GM18508 (cell line): ENCODE measurements around the gene BIRC2.
"Not testable (repeated sequence)": the region's sequence is repeated elsewhere in the genome, so short reads cannot be mapped to it uniquely, and the experiment has no call there.

Source experiments
- ATAC-seq: cut with Tn5 transposase; IDR thresholded peaks from one replicate; pipeline ENCODE4 v1.9.1; 2021; ENCODE audit warnings: moderate number of reproducible peaks; ENCODE audit not compliant: insufficient read depth, unreplicated experiment

The BIRC2 gene

GRCh38 chr11:102346748-102347461 lies at the start of gene BIRC2:
Gene BIRC2, plus strand, starts transcription at chr11:102347214. Its CDS starts 2,641 bp downstream, at chr11:102349855.
- peak; percentile 44 for ATAC-seq

GRCh38 chr11:102300837-102301236 lies 46.2 kb upstream of the BIRC2 start:
- ATAC-seq, result not testable (repeated sequence)

- ATAC-seq, result no peak
Measured at GRCh38 chr11:102302241-102302640, 44.8 kb upstream of the BIRC2 start.

- no peak for ATAC-seq
Measured at GRCh38 chr11:102304686-102305085, 42.3 kb upstream of the BIRC2 start.

- ATAC-seq, result no peak
Measured at GRCh38 chr11:102305352-102306047, 41.5 kb upstream of the BIRC2 start.

- no peak for ATAC-seq
Measured at GRCh38 chr11:102306048-102306597, 40.9 kb upstream of the BIRC2 start.

GRCh38 chr11:102306817-102307726 lies 39.9 kb upstream of the BIRC2 start:
- no peak for ATAC-seq

GRCh38 chr11:102307727-102308038 lies 39.3 kb upstream of the BIRC2 start:
- ATAC-seq, result no peak

- ATAC-seq, result no peak
Measured at GRCh38 chr11:102309621-102310541, 37.1 kb upstream of the BIRC2 start.

GRCh38 chr11:102312667-102313066 lies 34.3 kb upstream of the BIRC2 start:
- no peak for ATAC-seq

- ATAC-seq, result no peak
Measured at GRCh38 chr11:102313238-102313940, 33.6 kb upstream of the BIRC2 start.

GRCh38 chr11:102314784-102315183 lies 32.2 kb upstream of the BIRC2 start:
- no peak for ATAC-seq

GRCh38 chr11:102316346-102316904 lies 30.6 kb upstream of the BIRC2 start:
- ATAC-seq, result no peak

- ATAC-seq, result peak; percentile 84
Measured at GRCh38 chr11:102317099-102317767, 29.8 kb upstream of the BIRC2 start, which contains the start of gene BIRC3. Gene BIRC3, plus strand, starts transcription at chr11:102317484. Its CDS starts 7,026 bp downstream, at chr11:102324510.

GRCh38 chr11:102317768-102318103 lies 29.3 kb upstream of the BIRC2 start:
- no peak for ATAC-seq

GRCh38 chr11:102318469-102318868 lies 28.5 kb upstream of the BIRC2 start:
- ATAC-seq, result no peak

- ATAC-seq, result no peak
Measured at GRCh38 chr11:102319544-102319943, 27.5 kb upstream of the BIRC2 start.

- ATAC-seq, result no peak
Measured at GRCh38 chr11:102320188-102320587, 26.8 kb upstream of the BIRC2 start.
